ENCODE data around the gene GSN.

GRCh38 chr9:121277026-121277425, 9.1 kb downstream of the GSN start:
- TF ChIP-seq, protein P1, sequence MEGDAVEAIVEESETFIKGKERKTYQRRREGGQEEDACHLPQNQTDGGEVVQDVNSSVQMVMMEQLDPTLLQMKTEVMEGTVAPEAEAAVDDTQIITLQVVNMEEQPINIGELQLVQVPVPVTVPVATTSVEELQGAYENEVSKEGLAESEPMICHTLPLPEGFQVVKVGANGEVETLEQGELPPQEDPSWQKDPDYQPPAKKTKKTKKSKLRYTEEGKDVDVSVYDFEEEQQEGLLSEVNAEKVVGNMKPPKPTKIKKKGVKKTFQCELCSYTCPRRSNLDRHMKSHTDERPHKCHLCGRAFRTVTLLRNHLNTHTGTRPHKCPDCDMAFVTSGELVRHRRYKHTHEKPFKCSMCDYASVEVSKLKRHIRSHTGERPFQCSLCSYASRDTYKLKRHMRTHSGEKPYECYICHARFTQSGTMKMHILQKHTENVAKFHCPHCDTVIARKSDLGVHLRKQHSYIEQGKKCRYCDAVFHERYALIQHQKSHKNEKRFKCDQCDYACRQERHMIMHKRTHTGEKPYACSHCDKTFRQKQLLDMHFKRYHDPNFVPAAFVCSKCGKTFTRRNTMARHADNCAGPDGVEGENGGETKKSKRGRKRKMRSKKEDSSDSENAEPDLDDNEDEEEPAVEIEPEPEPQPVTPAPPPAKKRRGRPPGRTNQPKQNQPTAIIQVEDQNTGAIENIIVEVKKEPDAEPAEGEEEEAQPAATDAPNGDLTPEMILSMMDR (conservative IDR thresholded peaks at IDR 0.05 in 1 of 2, IDR thresholded peaks at IDR 0.05 in 1 of 2; ENCODE audit: extremely low read depth in 1 of 2, insufficient read depth in 1 of 2, low read depth in 1 of 2, low read length in 2 of 2): no peak
- no peak for TF ChIP-seq EZH2 (IDR thresholded peaks at IDR 0.05; ENCODE audit: borderline replicate concordance, low read length)
